AG09309 (cell line): ENCODE results near the gene LYPD6B.

ENCODE experiments used
- DNase-seq: peaks from one replicate; pipeline ENCODE4 v3.0.0-alpha.2; 2010; ENCODE audit warnings: low read depth
- H3K4me3 ChIP-seq: 2 replicates; pipeline ENCODE4 v1.5.1; 2011; ENCODE audit warnings: mild to moderate bottlenecking, low read depth, low read length, moderate library complexity; ENCODE audit not compliant: control insufficient read depth
- CTCF ChIP-seq: IDR thresholded peaks from 2 replicates; pipeline ENCODE4 v1.5.1; 2011; ENCODE audit warnings: mild to moderate bottlenecking, low read depth, low read length, inconsistent platforms; ENCODE audit not compliant: insufficient read depth, control insufficient read depth; ENCODE audit errors: missing control alignments

LYPD6B gene

GRCh38 chr2:149175956-149176355, 137.5 kb downstream of the LYPD6B start:
- no peak overlapping the region for H3K4me3 ChIP-seq
- TF ChIP-seq CTCF: no peak
- no peak for DNase-seq

GRCh38 chr2:149178612-149179011, 140.1 kb downstream of the LYPD6B start:
- no peak for DNase-seq
- no peak overlapping the region for H3K4me3 ChIP-seq
- no peak for TF ChIP-seq CTCF

- peak; percentile 43 for DNase-seq
- TF ChIP-seq CTCF: no peak
- H3K4me3 ChIP-seq: no peak overlapping the region
Measured at GRCh38 chr2:149180226-149180875, 141.9 kb downstream of the LYPD6B start.

GRCh38 chr2:149183187-149183586, 144.7 kb downstream of the LYPD6B start:
- no peak overlapping the region for H3K4me3 ChIP-seq
- DNase-seq: no peak
- TF ChIP-seq CTCF: no peak

- H3K4me3 ChIP-seq: no peak overlapping the region
- DNase-seq: no peak
- TF ChIP-seq CTCF: no peak
Measured at GRCh38 chr2:149184991-149185390, 146.5 kb downstream of the LYPD6B start.

- no peak overlapping the region for H3K4me3 ChIP-seq
- DNase-seq: no peak
- no peak for TF ChIP-seq CTCF
Measured at GRCh38 chr2:149185942-149186490, 147.5 kb downstream of the LYPD6B start.
